Subcutaneous abdominal adipose tissue (tissue), 5 donors: ENCODE data around the gene ELMO3.
A peak's percentile ranks its signal among the peaks of the same experiment; 100 is the strongest.

Experiments used
- H3K27ac ChIP-seq: one replicate; pipeline ENCODE4 v1.7.0; 2013; ENCODE audit warnings: low read depth, mild to moderate bottlenecking, inconsistent platforms, low read length, moderate library complexity
- H3K27me3 ChIP-seq, 5 donors: one replicate each; pipeline ENCODE4 v1.7.0; 2013; ENCODE audit warnings: low read length in 5 of 5, inconsistent platforms in 1 of 5; ENCODE audit not compliant: control insufficient read depth in 5 of 5, insufficient read depth in 4 of 5
- H3K36me3 ChIP-seq, 5 donors: one replicate each; pipeline ENCODE4 v1.7.0; 2013; ENCODE audit warnings: low read length in 5 of 5; ENCODE audit not compliant: control insufficient read depth in 5 of 5, insufficient read depth in 5 of 5
- H3K4me1 ChIP-seq, 5 donors: one replicate each; pipeline ENCODE4 v1.7.0; 2013; ENCODE audit warnings: low read length in 5 of 5, mild to moderate bottlenecking in 3 of 5, moderate library complexity in 1 of 5; ENCODE audit not compliant: control insufficient read depth in 5 of 5, insufficient read depth in 5 of 5
- H3K4me3 ChIP-seq, 5 donors: one replicate each; pipeline ENCODE4 v1.7.0; 2013; ENCODE audit warnings: low read length in 5 of 5, low read depth in 1 of 5
- H3K9ac ChIP-seq, 5 donors: one replicate each; pipeline ENCODE4 v1.7.0; 2013; ENCODE audit warnings: low read length in 5 of 5, mild to moderate bottlenecking in 4 of 5, moderate library complexity in 3 of 5
- H3K9me3 ChIP-seq, 5 donors: one replicate each; pipeline ENCODE4 v1.7.0; 2013; ENCODE audit warnings: low read length in 5 of 5; ENCODE audit not compliant: control insufficient read depth in 5 of 5
- donor health status: healthy.
- donor health status: healthy.
- donor health status: healthy.
- donor health status: healthy.
- donor health status: healthy.

Gene ELMO3

DNA sequence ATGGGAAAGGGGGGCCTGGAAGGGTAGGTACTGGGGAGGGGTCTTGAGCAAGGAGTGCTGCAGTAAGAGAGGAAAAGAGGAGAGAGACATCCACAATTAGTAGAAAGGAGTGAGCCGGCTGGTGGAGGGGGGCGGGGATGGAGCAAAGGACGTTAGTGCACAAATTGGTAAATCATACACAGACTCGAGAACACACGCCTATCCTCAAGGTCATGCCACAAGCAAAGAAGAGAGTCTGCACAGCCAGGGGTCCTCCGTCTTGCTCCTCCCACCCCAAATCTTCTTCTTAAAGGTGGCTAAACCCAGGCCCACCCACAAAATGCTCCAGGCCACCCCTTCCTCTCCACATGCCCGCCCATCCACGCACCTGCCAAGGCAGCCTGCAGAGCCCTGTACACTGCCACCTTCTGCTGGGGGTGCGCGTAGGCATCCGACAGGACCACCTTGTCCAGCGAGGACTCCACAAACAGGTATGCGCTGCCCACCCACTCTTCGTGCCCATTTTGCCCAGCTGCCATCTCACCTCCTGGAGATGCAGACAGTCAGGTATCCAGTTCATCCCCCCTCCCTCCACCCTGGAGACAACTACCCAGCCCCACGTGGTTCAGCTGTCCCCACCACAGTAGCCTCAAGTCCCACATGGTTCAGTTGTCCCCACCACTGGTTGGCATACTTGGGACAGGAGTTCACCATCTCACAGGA lies 42.6 kb upstream of the ELMO3 start:
- H3K9ac ChIP-seq, result no peak overlapping the region
- peaks cover 0 to 40% (median 31%) of the 10 kb centered on the region in 5 donors for H3K4me1 ChIP-seq
- H3K36me3 ChIP-seq, result peaks cover 0 to 3% (median 0%) of the 10 kb centered on the region in 5 donors
- no peak overlapping the region for H3K4me3 ChIP-seq
- H3K27ac ChIP-seq, result no peak overlapping the region
- H3K27me3 ChIP-seq, result no peaks in the 10 kb centered on the region
- no peaks in the 10 kb centered on the region for H3K9me3 ChIP-seq

- Histone ChIP-seq H3K27me3 (peaks cover 0 to 4% (median 0%) of the 10 kb centered on the region in 5 donors), H3K4me3 (no peak overlapping the region), H3K36me3 (peaks cover 0 to 3% (median 0%) of the 10 kb centered on the region in 5 donors), H3K4me1 (peaks cover 0 to 46% (median 32%) of the 10 kb centered on the region in 5 donors), H3K9me3 (no peaks in the 10 kb centered on the region), H3K27ac (no peak overlapping the region), H3K9ac (peak overlapping the region in 1 of 5 donors; percentile 30)
These were observed 41.7 kb upstream of the ELMO3 start for GRCh38 chr16:67157106-67157748.

- peaks cover 0 to 54% (median 39%) of the 10 kb centered on the region in 5 donors for H3K4me1 ChIP-seq
- peak overlapping the region in 2 of 5 donors; percentile 30 to 86 for H3K9ac ChIP-seq
- no peaks in the 10 kb centered on the region for H3K9me3 ChIP-seq
- H3K27ac ChIP-seq, result no peak overlapping the region
- H3K27me3 ChIP-seq, result peaks cover 0 to 6% (median 0%) of the 10 kb centered on the region in 5 donors
- H3K4me3 ChIP-seq, result no peak overlapping the region
- peaks cover 0 to 3% (median 0%) of the 10 kb centered on the region in 5 donors for H3K36me3 ChIP-seq
These were observed 40.9 kb upstream of the ELMO3 start for GRCh38 chr16:67157892-67158635.

DNA sequence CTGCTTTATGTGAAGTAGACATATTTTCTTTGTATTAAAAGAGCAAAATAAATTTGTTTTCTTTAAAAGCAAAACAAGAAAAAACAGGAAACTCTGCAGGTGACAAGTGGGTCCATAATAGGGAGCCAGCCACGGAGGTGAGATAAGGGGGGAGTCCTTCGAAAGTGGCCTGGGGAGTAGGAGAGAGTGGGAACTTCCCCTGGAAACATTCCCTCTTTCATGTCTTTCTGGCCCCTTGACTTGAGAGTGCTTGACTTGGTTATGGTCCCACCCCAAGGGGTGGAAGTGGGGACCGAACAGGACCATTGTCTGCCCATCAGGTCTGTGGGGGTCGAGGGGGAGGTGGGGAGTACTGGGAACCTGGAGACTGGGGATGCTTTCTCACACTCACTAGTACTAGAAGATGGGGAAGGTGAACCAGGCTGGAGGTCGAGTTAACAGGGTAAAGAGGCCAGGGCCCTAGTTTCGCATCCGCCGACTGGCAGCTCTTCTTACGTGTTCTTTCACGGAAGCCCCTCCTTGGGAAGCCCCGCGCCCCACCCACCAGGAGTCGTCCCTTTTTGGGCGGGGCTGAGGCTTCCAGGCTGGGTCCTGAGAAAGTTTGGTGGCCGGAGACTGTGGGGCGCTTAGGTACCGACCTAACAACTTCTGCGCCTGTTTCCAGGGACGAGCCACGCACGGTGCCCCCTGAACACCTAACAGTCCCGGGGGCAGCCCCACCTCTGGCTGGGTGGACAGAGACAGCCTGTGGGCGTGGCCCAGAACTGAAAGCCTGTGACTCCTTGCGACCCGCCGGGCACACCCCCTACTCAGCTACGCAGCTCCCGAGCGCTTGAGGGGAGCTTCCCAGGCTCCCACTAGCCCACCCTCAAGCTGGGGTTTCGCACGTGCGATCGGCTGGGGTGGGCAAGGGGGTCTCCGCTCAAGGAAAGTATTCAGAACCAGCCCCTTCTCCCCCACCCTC lies 40.0 kb upstream of the ELMO3 start:
- Histone ChIP-seq H3K4me1 (peaks cover 0 to 63% (median 47%) of the 10 kb centered on the region in 5 donors), H3K36me3 (peaks cover 0 to 3% (median 0%) of the 10 kb centered on the region in 5 donors), H3K4me3 (peak overlapping the region; percentile 59 to 94 (median 89)), H3K9me3 (no peaks in the 10 kb centered on the region), H3K27me3 (peaks cover 0 to 14% (median 0%) of the 10 kb centered on the region in 5 donors), H3K27ac (no peak overlapping the region), H3K9ac (peak overlapping the region; percentile 56 to 88 (median 83))

DNA sequence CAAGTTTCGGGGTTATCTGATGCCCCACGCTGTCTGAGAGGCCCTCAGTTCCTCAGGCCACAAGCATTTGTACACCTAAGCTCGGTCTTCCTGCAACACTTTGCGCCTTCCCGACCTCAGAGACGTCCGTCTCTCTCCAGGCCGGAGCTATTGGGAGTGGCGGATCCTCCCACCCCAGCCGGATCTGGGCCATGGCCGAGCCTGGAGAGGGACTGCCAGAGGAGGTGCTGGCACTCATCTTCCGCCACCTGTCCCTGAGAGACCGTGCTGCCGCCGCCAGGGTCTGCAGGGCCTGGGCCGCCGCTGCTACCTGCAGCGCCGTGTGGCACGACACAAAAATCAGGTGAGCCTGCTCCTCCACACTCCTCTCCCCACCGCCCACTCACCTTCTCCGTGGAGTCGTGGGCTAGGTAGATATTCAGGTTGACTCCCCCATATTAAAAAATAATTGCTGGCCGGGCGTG lies 37.3 kb upstream of the ELMO3 start:
- Histone ChIP-seq H3K4me1 (peaks cover 0 to 77% (median 62%) of the 10 kb centered on the region in 5 donors), H3K27ac (no peak overlapping the region), H3K9me3 (no peaks in the 10 kb centered on the region), H3K36me3 (no peaks in the 10 kb centered on the region), H3K9ac (no peak overlapping the region), H3K4me3 (peak overlapping the region in 3 of 5 donors; percentile 21 to 89 (median 50)), H3K27me3 (peaks cover 0 to 19% (median 5%) of the 10 kb centered on the region in 5 donors)

DNA sequence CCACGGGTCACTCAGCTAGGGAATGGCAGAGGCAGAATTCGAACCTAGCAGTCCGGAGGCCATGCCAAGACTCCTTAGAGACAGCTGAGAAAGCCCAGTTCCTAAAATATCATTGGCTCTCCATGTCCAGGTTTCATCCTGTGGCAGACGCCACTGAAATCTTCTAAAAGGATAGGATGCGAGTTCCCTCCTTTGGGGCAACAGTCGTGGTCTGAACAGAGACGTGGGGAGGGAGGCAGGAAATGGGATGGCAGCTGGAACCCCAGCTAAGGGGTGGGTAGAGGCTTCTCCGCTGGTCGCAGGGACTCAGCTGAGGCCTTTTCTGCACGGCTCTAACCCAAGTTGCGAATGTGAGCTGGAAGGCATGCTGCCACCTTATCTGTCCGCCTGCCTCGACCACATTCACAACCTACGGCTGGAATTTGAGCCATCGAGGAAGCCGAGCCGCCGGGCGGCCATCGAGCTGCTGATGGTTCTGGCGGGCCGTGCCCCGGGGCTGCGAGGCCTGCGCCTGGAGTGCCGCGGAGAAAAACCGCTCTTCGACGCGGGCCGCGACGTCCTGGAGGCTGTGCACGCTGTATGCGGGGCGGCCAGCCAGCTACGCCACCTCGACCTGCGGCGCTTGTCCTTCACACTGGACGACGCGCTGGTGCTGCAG lies 36.3 kb upstream of the ELMO3 start:
- no peaks in the 10 kb centered on the region for H3K9me3 ChIP-seq
- H3K27me3 ChIP-seq, result peaks cover 0 to 19% (median 5%) of the 10 kb centered on the region in 5 donors
- peak overlapping the region in 3 of 5 donors; percentile 36 to 70 (median 66) for H3K4me3 ChIP-seq
- H3K4me1 ChIP-seq, result peaks cover 0 to 77% (median 62%) of the 10 kb centered on the region in 5 donors
- H3K36me3 ChIP-seq, result peaks cover 0 to 8% (median 0%) of the 10 kb centered on the region in 5 donors
- no peak overlapping the region for H3K27ac ChIP-seq
- no peak overlapping the region for H3K9ac ChIP-seq

DNA sequence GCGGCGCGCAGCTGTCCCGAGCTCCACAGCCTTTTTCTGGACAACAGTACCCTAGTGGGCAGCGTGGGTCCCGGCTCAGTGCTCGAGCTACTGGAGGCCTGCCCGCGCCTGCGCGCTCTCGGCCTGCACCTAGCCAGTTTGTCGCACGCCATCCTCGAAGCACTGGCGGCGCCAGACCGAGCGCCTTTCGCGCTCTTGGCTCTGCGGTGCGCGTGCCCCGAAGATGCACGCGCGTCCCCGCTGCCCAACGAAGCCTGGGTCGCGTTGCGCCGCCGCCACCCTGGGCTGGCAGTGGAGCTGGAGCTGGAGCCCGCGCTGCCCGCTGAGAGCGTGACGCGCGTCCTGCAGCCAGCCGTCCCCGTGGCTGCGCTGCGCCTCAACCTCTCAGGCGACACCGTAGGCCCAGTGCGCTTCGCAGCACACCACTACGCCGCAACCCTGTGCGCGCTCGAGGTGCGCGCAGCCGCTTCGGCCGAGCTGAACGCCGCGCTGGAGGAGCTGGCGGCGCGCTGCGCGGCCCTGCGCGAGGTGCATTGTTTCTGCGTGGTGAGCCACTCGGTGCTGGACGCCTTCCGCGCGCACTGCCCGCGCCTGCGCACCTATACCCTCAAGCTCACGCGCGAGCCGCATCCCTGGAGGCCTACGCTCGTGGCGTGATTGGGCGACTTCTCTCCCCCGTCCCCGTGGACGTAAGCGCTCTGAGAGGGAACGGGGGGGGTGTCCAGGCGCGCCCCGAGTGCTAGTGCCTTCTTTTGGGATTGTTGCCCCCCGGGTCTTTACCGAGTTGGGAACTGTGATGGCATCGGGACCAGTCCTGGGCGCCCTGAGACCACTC lies 35.5 kb upstream of the ELMO3 start:
- Histone ChIP-seq H3K27ac (no peak overlapping the region), H3K9ac (no peak overlapping the region), H3K36me3 (peaks cover 0 to 10% (median 0%) of the 10 kb centered on the region in 5 donors), H3K4me3 (peak overlapping the region in 4 of 5 donors; percentile 36 to 70 (median 58)), H3K27me3 (peaks cover 0 to 19% (median 5%) of the 10 kb centered on the region in 5 donors), H3K4me1 (peaks cover 0 to 76% (median 62%) of the 10 kb centered on the region in 5 donors), H3K9me3 (no peaks in the 10 kb centered on the region)

- no peak overlapping the region for H3K27ac ChIP-seq
These were observed 34.9 kb upstream of the ELMO3 start for GRCh38 chr16:67163999-67164558.

More at GRCh38 chr16:67163999-67164558, 34.9 kb upstream of the ELMO3 start:
- peaks cover 0 to 19% (median 5%) of the 10 kb centered on the region in 5 donors for H3K27me3 ChIP-seq
- H3K4me1 ChIP-seq, result peaks cover 0 to 72% (median 58%) of the 10 kb centered on the region in 5 donors
- H3K9ac ChIP-seq, result no peak overlapping the region
- H3K9me3 ChIP-seq, result no peaks in the 10 kb centered on the region
- H3K4me3 ChIP-seq, result peak overlapping the region in 4 of 5 donors; percentile 47 to 70 (median 58)
- peaks cover 0 to 10% (median 0%) of the 10 kb centered on the region in 5 donors for H3K36me3 ChIP-seq
